H1 (cell line): ENCODE results near the gene ARSA. TPM values are rescaled to one million over a fixed set of nuclear protein-coding genes. Genes with fewer than 3 reads are reported as not detected.

Experiments used
- CTCF ChIA-PET: fragments of 300-600 bp; sonication (Branson Sonifier 250); formaldehyde crosslinking; loops from one replicate; lab custom pipeline; 2021; ENCODE audit not compliant: partially characterized antibody; lab: Charles Lee
- POLR2A ChIA-PET: fragments of 300-600 bp; sonication (Branson Sonifier 250); formaldehyde crosslinking; loops from one replicate; lab custom pipeline; 2021; ENCODE audit warnings: inconsistent platforms; ENCODE audit not compliant: partially characterized antibody; lab: Charles Lee
- DNase-seq, 2 experiments: peaks; one replicate each; pipeline versions ENCODE4 v3.0.0 to v3.0.0-alpha.2; 2010 to 2022; ENCODE audit warnings: low spot score in 2 of 2, low read depth in 1 of 2, mixed read lengths in 1 of 2
- FAIRE-seq: peaks from 2 replicates; lab custom pipeline; 2011; peaks lifted over from hg19 to GRCh38; lab: Jason Lieb, UNC
- H2AFZ ChIP-seq: 2 replicates; pipeline ENCODE4 v1.8.1; 2012; ENCODE audit warnings: low read length, inconsistent platforms
- H2AK5ac ChIP-seq: 2 replicates; pipeline ENCODE4 v1.6.1; 2013; ENCODE audit warnings: low read depth, low read length
- H2BK120ac ChIP-seq: replicated peaks from 2 replicates; pipeline ENCODE3; 2013; ENCODE audit warnings: low read depth, low read length, inconsistent platforms
- H2BK12ac ChIP-seq: 2 replicates; pipeline ENCODE4 v1.6.1; 2013; ENCODE audit warnings: low read depth, low read length
- H2BK15ac ChIP-seq: 2 replicates; pipeline ENCODE4 v1.6.1; 2013; ENCODE audit warnings: low read length
- H2BK20ac ChIP-seq: 2 replicates; pipeline ENCODE4 v1.6.1; 2013; ENCODE audit warnings: low read length
- H2BK5ac ChIP-seq: 2 replicates; pipeline ENCODE4 v1.6.1; 2013; ENCODE audit warnings: low read depth, low read length
- H3K14ac ChIP-seq: 2 replicates; pipeline ENCODE4 v1.6.1; 2013; ENCODE audit warnings: inconsistent platforms; ENCODE audit not compliant: insufficient read length
- H3K18ac ChIP-seq: 2 replicates; pipeline ENCODE4 v1.6.1; 2013; ENCODE audit warnings: low read length; ENCODE audit errors: extremely low read depth
- H3K23ac ChIP-seq: 2 replicates; pipeline ENCODE4 v1.6.1; 2013; ENCODE audit warnings: inconsistent platforms; ENCODE audit not compliant: insufficient read length
- H3K23me2 ChIP-seq: 2 replicates; pipeline ENCODE4 v1.6.1; 2013; ENCODE audit warnings: low read depth, low read length
- H3K27ac ChIP-seq: 2 replicates; pipeline ENCODE4 v1.6.1; 2011; ENCODE audit warnings: low read depth, low read length, inconsistent platforms
- H3K27me3 ChIP-seq, 4 experiments: replicated peaks in 1 of 4; 1 replicate in 1 of 4; 2 replicates in 3 of 4; pipeline versions ENCODE4 v1.6.1 to v1.8.1; 2011 to 2013; ENCODE audit warnings: low read length in 3 of 4, mild to moderate bottlenecking in 3 of 4, inconsistent platforms in 2 of 4, mixed read lengths in 2 of 4, moderate library complexity in 1 of 4; ENCODE audit not compliant: control insufficient read depth in 3 of 4, insufficient read depth in 3 of 4; ENCODE audit errors: extremely low read depth in 1 of 4
- H3K36me3 ChIP-seq, 4 experiments: 2 replicates each; pipeline versions ENCODE4 v1.6.1 to v1.8.1; 2011 to 2013; ENCODE audit warnings: mild to moderate bottlenecking in 4 of 4, low read length in 3 of 4, moderate library complexity in 2 of 4, control low read depth in 1 of 4, inconsistent platforms in 1 of 4; ENCODE audit not compliant: insufficient read depth in 4 of 4, control insufficient read depth in 2 of 4
- H3K4ac ChIP-seq: replicated peaks from 2 replicates; pipeline ENCODE3; 2013; ENCODE audit warnings: low read length, low read depth, mixed read lengths, inconsistent platforms; ENCODE audit not compliant: insufficient read length
- H3K4me1 ChIP-seq, 4 experiments: replicated peaks in 1 of 4; 1 replicate in 1 of 4; 2 replicates in 3 of 4; pipeline versions ENCODE4 v1.6.1 to v1.8.1; 2011 to 2013; ENCODE audit warnings: low read length in 3 of 4, inconsistent platforms in 2 of 4, mixed read lengths in 1 of 4; ENCODE audit not compliant: insufficient read depth in 4 of 4, control insufficient read depth in 3 of 4
- H3K4me2 ChIP-seq, 2 experiments: 2 replicates each; pipeline versions ENCODE4 v1.6.1 to v1.8.1; 2011 to 2013; ENCODE audit warnings: low read depth in 2 of 2, low read length in 2 of 2, control low read depth in 1 of 2, inconsistent platforms in 1 of 2, mild to moderate bottlenecking in 1 of 2; ENCODE audit not compliant: insufficient read depth in 1 of 2
- H3K4me3 ChIP-seq, 4 experiments: fragments of 200-600, 300-600 bp in 1 of 4; sonication (generic), shearing (Covaris generic), sonication (Bioruptor Twin) in 1 of 4; 2 replicates each; pipeline versions ENCODE4 v1.5.1 to v1.8.1; 2011 to 2016; ENCODE audit warnings: low read length in 4 of 4, low read depth in 3 of 4, control low read depth in 2 of 4, inconsistent platforms in 2 of 4, mild to moderate bottlenecking in 2 of 4, mixed read lengths in 1 of 4, moderate library complexity in 1 of 4; ENCODE audit not compliant: insufficient read depth in 2 of 4; ENCODE audit errors: extremely low read depth in 1 of 4
- H3K56ac ChIP-seq: replicated peaks from 2 replicates; pipeline ENCODE3; 2013; ENCODE audit warnings: low read depth, mild to moderate bottlenecking, mixed read lengths, low read length, inconsistent platforms; ENCODE audit not compliant: insufficient read length
- H3K79me1 ChIP-seq: 2 replicates; pipeline ENCODE4 v1.6.1; 2013; ENCODE audit warnings: low read depth, low read length, control low read depth
- H3K79me2 ChIP-seq, 2 experiments: 2 replicates each; pipeline versions ENCODE4 v1.6.1 to v1.8.1; 2012 to 2013; ENCODE audit warnings: low read length in 2 of 2, mild to moderate bottlenecking in 2 of 2, inconsistent platforms in 1 of 2; ENCODE audit not compliant: insufficient read depth in 2 of 2, control insufficient read depth in 1 of 2
- H3K9ac ChIP-seq, 4 experiments: replicated peaks in 1 of 4; 1 replicate in 1 of 4; 2 replicates in 3 of 4; pipeline versions ENCODE4 v1.6.1 to v1.8.1; 2011 to 2013; ENCODE audit warnings: low read depth in 3 of 4, low read length in 3 of 4, control low read depth in 2 of 4, mild to moderate bottlenecking in 2 of 4, moderate library complexity in 2 of 4, inconsistent platforms in 1 of 4; ENCODE audit errors: extremely low read depth in 1 of 4
- H3K9me3 ChIP-seq, 2 experiments: 2 replicates each; pipeline versions ENCODE4 v1.6.1 to v1.8.1; 2012 to 2013; ENCODE audit warnings: mild to moderate bottlenecking in 2 of 2, moderate library complexity in 2 of 2, control low read depth in 1 of 2, inconsistent platforms in 1 of 2, low read depth in 1 of 2, low read length in 1 of 2, mixed read lengths in 1 of 2; ENCODE audit not compliant: insufficient read depth in 2 of 2
- H4K20me1 ChIP-seq, 2 experiments: replicated peaks in 1 of 2; 2 replicates each; pipeline versions ENCODE3 to v1.8.1; 2011 to 2013; ENCODE audit warnings: inconsistent platforms in 2 of 2, low read length in 2 of 2, mild to moderate bottlenecking in 1 of 2; ENCODE audit not compliant: insufficient read depth in 2 of 2, control insufficient read depth in 1 of 2
- H4K5ac ChIP-seq: 2 replicates; pipeline ENCODE4 v1.6.1; 2013; ENCODE audit warnings: low read length, low read depth, mixed read lengths, inconsistent platforms; ENCODE audit not compliant: insufficient read length
- H4K8ac ChIP-seq: 2 replicates; pipeline ENCODE4 v1.8.0; 2013; ENCODE audit warnings: mild to moderate bottlenecking, moderate library complexity, low read length, inconsistent platforms; ENCODE audit not compliant: insufficient read depth; ENCODE audit errors: extremely low read depth
- H4K91ac ChIP-seq: replicated peaks from 2 replicates; pipeline ENCODE3; 2013; ENCODE audit warnings: low read length, mixed read lengths, inconsistent platforms; ENCODE audit not compliant: insufficient read length
- ASH2L ChIP-seq: fragments of 200-600, 300-600 bp; sonication (generic); IDR thresholded peaks from one replicate; pipeline ENCODE4 v1.7.1; 2017; ENCODE audit warnings: low read length
- CBX8 ChIP-seq: fragments of 300-800, 300-1000 bp; sonication (generic); IDR thresholded peaks from 2 replicates; pipeline ENCODE4 v1.7.1; 2016; ENCODE audit warnings: low read depth, low read length, borderline replicate concordance
- CREB1 ChIP-seq: IDR thresholded peaks from 2 replicates; pipeline ENCODE4 v1.6.1; 2012; ENCODE audit warnings: inconsistent platforms
- JUN ChIP-seq: IDR thresholded peaks from 2 replicates; pipeline ENCODE4 v1.6.1; 2011; ENCODE audit warnings: low read depth, mild to moderate bottlenecking, improper control_type of control experiment, low read length
- PHF8 ChIP-seq: fragments of 200-600 bp; sonication (generic); conservative IDR thresholded peaks from 2 replicates; pipeline ENCODE4 v1.7.1; 2012; ENCODE audit warnings: low read depth, mild to moderate bottlenecking, inconsistent platforms, low read length, moderate library complexity
- POLR2A ChIP-seq, 2 experiments: IDR thresholded peaks; 1 replicate in 1 of 2; 2 replicates in 1 of 2; pipeline ENCODE4 v1.6.1; 2011; ENCODE audit warnings: low read depth in 2 of 2, low read length in 2 of 2, mild to moderate bottlenecking in 2 of 2; ENCODE audit errors: control extremely low read depth in 1 of 2
- POLR2AphosphoS5 ChIP-seq: IDR thresholded peaks from 2 replicates; pipeline ENCODE4 v1.6.1; 2011; ENCODE audit warnings: low read depth, low read length
- RXRA ChIP-seq: IDR thresholded peaks from 2 replicates; pipeline ENCODE4 v1.6.1; 2011; ENCODE audit warnings: low read depth, mild to moderate bottlenecking, low read length, moderate library complexity; ENCODE audit not compliant: insufficient read depth
- SAP30 ChIP-seq: fragments of 300-600 bp; sonication (generic); IDR thresholded peaks from 2 replicates; pipeline ENCODE4 v1.7.1; 2012; ENCODE audit warnings: low read length, moderate library complexity, mild to moderate bottlenecking, inconsistent platforms; ENCODE audit not compliant: insufficient read depth, insufficient replicate concordance
- SIRT6 ChIP-seq: IDR thresholded peaks from one replicate; pipeline ENCODE4 v1.7.1; 2012; ENCODE audit warnings: low read length, inconsistent platforms
- SP1 ChIP-seq: IDR thresholded peaks from 2 replicates; pipeline ENCODE4 v1.6.1; 2011; ENCODE audit warnings: low read depth, low read length
- TAF7 ChIP-seq: optimal IDR thresholded peaks from 2 replicates; pipeline ENCODE3; 2011; ENCODE audit warnings: low read depth, mild to moderate bottlenecking, inconsistent platforms, low read length, moderate library complexity, borderline replicate concordance
- WGBS, 2 experiments: shearing (Covaris generic) in 1 of 2; methylation state at CpG; one replicate each; pipeline versions ENCODE4 v1.1.6 to v1.1.7; 2013 to 2015; ENCODE audit warnings: low lambda C conversion rate in 2 of 2, mixed read lengths in 2 of 2, inconsistent platforms in 1 of 2, low coverage in 1 of 2, missing lambda C conversion rate in 1 of 2; ENCODE audit not compliant: insufficient replicate concordance in 2 of 2, insufficient coverage in 1 of 2, insufficient read length in 1 of 2; ENCODE audit errors: extremely low coverage in 1 of 2, missing lambda C conversion rate in 1 of 2; 5-methylcytosine and 5-hydroxymethylcytosine counted together
- polyA plus RNA-seq, 7 experiments: library from polyadenylated mRNA; depleted of rRNA in 3 of 7; stranded (reverse) in 5 of 7; unstranded in 2 of 7; fragments of >200 nt in 5 of 7; fragments of 200-250 nt in 2 of 7; gene quantifications; 1 replicate in 5 of 7; 2 replicates in 1 of 7; 4 replicates in 1 of 7; pipeline versions ENCODE4 v1.2.1 to v1.2.3, GENCODE V29; 2011 to 2013; ENCODE audit warnings: missing spikeins in 2 of 7, mixed read lengths in 2 of 7
- total RNA-seq: library from RNA; stranded (reverse); fragmentation: NEBNext Ultra II Directional; extraction: Animal tissue kit (Norgen Biotek cat#: 25700); gene quantifications from 2 replicates; pipeline ENCODE4 v1.2.1, GENCODE V29; 2021
- TF ChIP-seq, protein P1 (sequence below): IDR thresholded peaks from 2 replicates; pipeline ENCODE4 v1.6.1; 2011; ENCODE audit warnings: low read depth, mild to moderate bottlenecking, low read length; ENCODE audit not compliant: insufficient read depth

ARSA gene
- total and polyA plus RNA-seq, 2 of the 8 experiments (the other 6 are each of a cell fraction or from before 2014, with no cell fraction given): 9.8 to 10.1 TPM

DNA sequence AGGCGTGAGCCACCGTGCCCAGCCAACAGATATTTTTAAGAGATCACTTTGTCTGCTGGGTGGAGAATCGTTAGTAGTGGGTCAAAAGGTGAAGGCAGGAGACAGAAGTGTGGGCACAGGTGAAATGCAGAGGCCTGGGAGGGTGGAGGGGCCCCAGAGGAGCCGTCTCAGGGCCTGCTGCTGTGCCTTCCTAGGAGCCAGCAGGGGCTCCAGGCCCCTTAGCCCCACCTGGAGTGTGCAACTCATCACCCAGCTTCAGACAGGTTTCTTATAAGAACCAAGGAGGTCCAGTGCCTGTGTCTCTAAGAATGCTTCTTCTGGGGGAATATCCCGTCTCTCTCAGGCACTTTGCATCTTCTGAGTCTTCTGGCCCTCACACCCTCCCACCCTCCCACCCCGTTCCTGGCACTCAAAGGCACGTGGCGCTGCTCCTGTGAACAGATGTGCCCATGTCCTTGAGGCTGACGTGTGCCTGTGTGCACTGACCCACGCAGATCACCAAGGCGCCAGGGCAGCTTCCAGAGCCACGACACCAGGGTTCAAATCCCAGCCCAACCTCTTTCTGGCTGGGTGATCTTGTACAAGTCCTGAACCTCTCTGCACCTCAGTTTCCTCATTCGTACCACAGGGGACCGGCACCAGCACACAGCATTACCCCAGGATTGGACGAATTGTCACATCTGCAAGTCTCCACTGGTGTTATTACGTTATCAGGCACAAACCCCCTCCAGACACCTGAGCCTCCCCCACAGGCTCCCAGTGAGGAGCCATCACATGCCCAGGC is 3.4 kb downstream of the ARSA start:
- POLR2A ChIA-PET: no interaction called here
- no peak overlapping the region for H2BK20ac ChIP-seq
- TF ChIP-seq POLR2A (IDR thresholded peaks at IDR 0.05; ENCODE audit: control extremely low read depth in 1 of 2, low read depth in 2 of 2, low read length in 2 of 2): no peak
- no peak for TF ChIP-seq CBX8
- TF ChIP-seq SIRT6: no peak
- no peak for TF ChIP-seq RXRA
- no peak for TF ChIP-seq JUN
- no peak for TF ChIP-seq POLR2AphosphoS5
- TF ChIP-seq, protein P1, sequence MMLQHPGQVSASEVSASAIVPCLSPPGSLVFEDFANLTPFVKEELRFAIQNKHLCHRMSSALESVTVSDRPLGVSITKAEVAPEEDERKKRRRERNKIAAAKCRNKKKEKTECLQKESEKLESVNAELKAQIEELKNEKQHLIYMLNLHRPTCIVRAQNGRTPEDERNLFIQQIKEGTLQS: no peak
- TF ChIP-seq SAP30: no peak
- no peak for TF ChIP-seq PHF8
- no peak for TF ChIP-seq ASH2L
- no peak for TF ChIP-seq CREB1
- no peak for TF ChIP-seq TAF7
- no peak for TF ChIP-seq SP1

More for the DNA sequence above, 3.4 kb downstream of the ARSA start:
- Histone ChIP-seq H3K4ac (no peak overlapping the region), H3K4me1 (peaks cover 0 to 18% (median 12%) of the 10 kb centered on the region in 4 experiments; a peak in 6 of 7 replicates), H3K4me3 (no peak overlapping the region), H3K79me2 (no peaks in the 10 kb centered on the region), H3K36me3 (no peaks in the 10 kb centered on the region), H4K8ac (no peak overlapping the region), H2BK12ac (no peak overlapping the region), H3K23me2 (peaks cover 13% of the 10 kb centered on the region), H3K18ac (no peak overlapping the region), H3K23ac (no peak overlapping the region), H3K56ac (no peak overlapping the region), H2AFZ (no peak overlapping the region), H3K9ac (no peak overlapping the region), H2BK5ac (no peak overlapping the region), H3K14ac (no peak overlapping the region), H3K4me2 (no peak overlapping the region), H2AK5ac (no peak overlapping the region), H4K20me1 (peaks cover 0 to 12% of the 10 kb centered on the region in 2 experiments), H4K91ac (no peak overlapping the region), H2BK120ac (no peak overlapping the region), H3K9me3 (no peaks in the 10 kb centered on the region), H3K27me3 (peaks cover 0 to 10% (median 7%) of the 10 kb centered on the region in 4 experiments; a peak in 4 of 7 replicates), H4K5ac (no peak overlapping the region), H3K27ac (no peak overlapping the region), H2BK15ac (no peak overlapping the region), H3K79me1 (peaks cover 4% of the 10 kb centered on the region)
- FAIRE-seq (no peak), DNase-seq (peak in 1 of 2 experiments; percentile 29)
- CTCF ChIA-PET: interaction anchor here (0.7 to 15.7 kb wide), 10 partner anchors 9 to 383 kb away, joined by 3 to 281 read pairs (median 4); no protein-coding TSS in a partner anchor
- 78% methylated on average over 14 of the region's 16 CpGs; no CpG with 5 or more reads in 1 of the 2 experiments for WGBS, 2 experiments
